Transverse colon (tissue), 4 donors: ENCODE data around the gene NLGN1. TPM values are rescaled to one million over a fixed set of nuclear protein-coding genes. Genes with fewer than 3 reads are reported as not detected.

Source experiments
- DNase-seq: peaks from one replicate; pipeline ENCODE4 v3.0.0-alpha.2; 2019
- H3K27ac ChIP-seq, 4 donors: fragments of 200-600 bp; sonication (generic); 2 replicates each; pipeline ENCODE4 v1.5.1; 2016 to 2018; ENCODE audit warnings: inconsistent platforms in 4 of 4
- H3K27me3 ChIP-seq: fragments of 200-600 bp; sonication (generic); 2 replicates; pipeline ENCODE4 v1.5.1; 2017; ENCODE audit warnings: inconsistent platforms
- H3K36me3 ChIP-seq, 4 donors: fragments of 200-600 bp; sonication (generic); 2 replicates each; pipeline ENCODE4 v1.5.1; 2017 to 2019; ENCODE audit warnings: inconsistent platforms in 4 of 4
- H3K4me1 ChIP-seq, 4 donors: fragments of 200-600 bp; sonication (generic); 2 replicates each; pipeline ENCODE4 v1.5.1; 2017 to 2020; ENCODE audit warnings: inconsistent platforms in 4 of 4
- H3K4me3 ChIP-seq, 4 donors: fragments of 200-600 bp; sonication (generic); 1 replicate in 1 of 4; 2 replicates in 3 of 4; pipeline versions ENCODE4 v1.5.1 to v1.6.1; 2017 to 2019; ENCODE audit warnings: inconsistent platforms in 4 of 4
- H3K9me3 ChIP-seq, 2 donors: fragments of 200-600 bp; sonication (generic); 2 replicates each; pipeline ENCODE4 v1.5.1; 2017 to 2019; ENCODE audit warnings: inconsistent platforms in 2 of 2
- CTCF ChIP-seq, 5 experiments: fragments of 200-600 bp in 3 of 5; fragments of 450-650 bp in 2 of 5; sonication (generic) in 3 of 5; IDR thresholded peaks; 1 replicate in 2 of 5; 2 replicates in 3 of 5; pipeline ENCODE4 v1.5.1; 2016 to 2017; ENCODE audit warnings: antibody characterized with exemption in 5 of 5, inconsistent platforms in 3 of 5, mild to moderate bottlenecking in 2 of 5, moderate library complexity in 1 of 5
- EP300 ChIP-seq: sonication (generic); formaldehyde crosslinking; IDR thresholded peaks from one replicate; pipeline ENCODE4 v1.6.1; 2017; ENCODE audit warnings: antibody characterized with exemption, low read depth
- POLR2A ChIP-seq: fragments of 450-650 bp; IDR thresholded peaks from one replicate; pipeline ENCODE4 v1.6.1; 2016; ENCODE audit warnings: antibody characterized with exemption, mild to moderate bottlenecking, moderate library complexity
- POLR2AphosphoS5 ChIP-seq, 3 donors: sonication (generic); formaldehyde crosslinking; IDR thresholded peaks; one replicate each; pipeline ENCODE4 v1.6.1; 2016; ENCODE audit warnings: antibody characterized with exemption in 3 of 3
- WGBS, 2 donors: methylation state at CpG; one replicate each; pipeline ENCODE4 v1.1.5; 2018; ENCODE audit warnings: low coverage in 1 of 2; 5-methylcytosine and 5-hydroxymethylcytosine counted together
- in situ Hi-C, 4 donors: fragments of 200-750 bp; cut with MboI; loops; one replicate each; pipeline versions ENCODE4 v1.15.0 to v1.15.1; 2017; ENCODE audit warnings: low sequenced_read_pairs in 3 of 4, low pct_ligation_motif_present in 1 of 4, low pct_unique_long_range_greater_than_20kb in 1 of 4
- intact Hi-C: fragments of 100-400 bp; cut with DNase I; formaldehyde crosslinking; loops from one replicate; pipeline ENCODE4 v1.15.1; 2023; ENCODE audit warnings: low total_unique reads
- total RNA-seq, 4 donors: library from RNA; depleted of rRNA; stranded (reverse); fragments of >200 nt; gene quantifications; one replicate each; pipeline ENCODE4 v1.1.0, GENCODE V29; 2016

NLGN1 gene
- total RNA-seq, 4 donors from 2014 or later: 0.40 to 5.2 (median 1.9) TPM; not detected in 1

GRCh38 chr3:173632945-173633344 lies 235.4 kb downstream of the NLGN1 start:
- H3K36me3 ChIP-seq: no peaks in the 10 kb centered on the region
- H3K27ac ChIP-seq: no peak overlapping the region
- H3K4me3 ChIP-seq: no peak overlapping the region
- DNase-seq: no peak
- no peaks in the 10 kb centered on the region for H3K4me1 ChIP-seq
- in situ Hi-C loops: no loop called here
- intact Hi-C loops: no loop called here
- no peaks in the 10 kb centered on the region for H3K9me3 ChIP-seq
- no peaks in the 10 kb centered on the region for H3K27me3 ChIP-seq
- no peak for TF ChIP-seq EP300
- TF ChIP-seq CTCF (IDR thresholded peaks at IDR 0.05): no peak

- Histone ChIP-seq H3K9me3 (no peaks in the 10 kb centered on the region), H3K36me3 (no peaks in the 10 kb centered on the region), H3K27ac (no peak overlapping the region), H3K4me3 (no peak overlapping the region), H3K27me3 (no peaks in the 10 kb centered on the region), H3K4me1 (no peaks in the 10 kb centered on the region)
- in situ Hi-C loops (no loop called here), intact Hi-C loops (no loop called here)
- 74% methylated on average over 5 to 6 of the region's 6 CpGs for WGBS, 2 donors
- no peak for TF ChIP-seq POLR2AphosphoS5 (IDR thresholded peaks at IDR 0.05)
- no peak for DNase-seq
Observed at GRCh38 chr3:173635826-173636225, 238.3 kb downstream of the NLGN1 start.

- intact Hi-C loops: no loop called here
- no peaks in the 10 kb centered on the region for H3K9me3 ChIP-seq
- WGBS, 2 donors: 64% methylated on average over 2 of the region's 2 CpGs; no CpG with 5 or more reads in 1 of the 2 donors
- in situ Hi-C loops: no loop called here
- H3K27me3 ChIP-seq: no peaks in the 10 kb centered on the region
- H3K4me1 ChIP-seq: no peaks in the 10 kb centered on the region
- no peak for DNase-seq
- TF ChIP-seq POLR2A (no peak), CTCF (IDR thresholded peaks at IDR 0.05) (no peak), POLR2AphosphoS5 (IDR thresholded peaks at IDR 0.05) (no peak), EP300 (no peak)
- H3K4me3 ChIP-seq: no peak overlapping the region
- no peaks in the 10 kb centered on the region for H3K36me3 ChIP-seq
- no peak overlapping the region for H3K27ac ChIP-seq
Observed at GRCh38 chr3:173639098-173639497, 241.6 kb downstream of the NLGN1 start.

GRCh38 chr3:173641696-173642095 lies 244.2 kb downstream of the NLGN1 start:
- DNase-seq: no peak
- intact Hi-C loops: no loop called here
- Histone ChIP-seq H3K9me3 (no peaks in the 10 kb centered on the region), H3K4me1 (no peaks in the 10 kb centered on the region), H3K27ac (no peak overlapping the region), H3K27me3 (no peaks in the 10 kb centered on the region), H3K4me3 (no peak overlapping the region), H3K36me3 (no peaks in the 10 kb centered on the region)
- in situ Hi-C loops: no loop called here
- 84 to 94% methylated on average over 1 of the region's 1 CpG for WGBS, 2 donors
- TF ChIP-seq POLR2A: no peak

GRCh38 chr3:173644086-173645082 lies 246.8 kb downstream of the NLGN1 start:
- H3K36me3 ChIP-seq: no peaks in the 10 kb centered on the region
- H3K27me3 ChIP-seq: no peaks in the 10 kb centered on the region
- no peak overlapping the region for H3K4me3 ChIP-seq
- in situ Hi-C loops: no loop called here
- no peaks in the 10 kb centered on the region for H3K4me1 ChIP-seq
- no peaks in the 10 kb centered on the region for H3K9me3 ChIP-seq
- H3K27ac ChIP-seq: no peak overlapping the region
- DNase-seq: no peak
- intact Hi-C loops: no loop called here
- WGBS, 2 donors: 91% methylated on average over 4 to 13 of the region's 13 CpGs
- TF ChIP-seq POLR2A: no peak
- no peak for TF ChIP-seq POLR2AphosphoS5 (IDR thresholded peaks at IDR 0.05)
- no peak for TF ChIP-seq CTCF (IDR thresholded peaks at IDR 0.05)
- TF ChIP-seq EP300: no peak
